HG03039 (cell line): ENCODE results near the gene LETM1.
"Not testable (repeated sequence)": the region's sequence is repeated elsewhere in the genome, so short reads cannot be mapped to it uniquely, and the experiment has no call there.

ENCODE experiments used
- ATAC-seq: cut with Tn5 transposase; IDR thresholded peaks from one replicate; pipeline ENCODE4 v1.9.1; 2021; ENCODE audit warnings: mild to moderate bottlenecking, moderate library complexity; ENCODE audit not compliant: unreplicated experiment

The LETM1 gene

GRCh38 chr4:1852904-1853623 is 2.9 kb downstream of the LETM1 start:
- ATAC-seq = no peak

DNA sequence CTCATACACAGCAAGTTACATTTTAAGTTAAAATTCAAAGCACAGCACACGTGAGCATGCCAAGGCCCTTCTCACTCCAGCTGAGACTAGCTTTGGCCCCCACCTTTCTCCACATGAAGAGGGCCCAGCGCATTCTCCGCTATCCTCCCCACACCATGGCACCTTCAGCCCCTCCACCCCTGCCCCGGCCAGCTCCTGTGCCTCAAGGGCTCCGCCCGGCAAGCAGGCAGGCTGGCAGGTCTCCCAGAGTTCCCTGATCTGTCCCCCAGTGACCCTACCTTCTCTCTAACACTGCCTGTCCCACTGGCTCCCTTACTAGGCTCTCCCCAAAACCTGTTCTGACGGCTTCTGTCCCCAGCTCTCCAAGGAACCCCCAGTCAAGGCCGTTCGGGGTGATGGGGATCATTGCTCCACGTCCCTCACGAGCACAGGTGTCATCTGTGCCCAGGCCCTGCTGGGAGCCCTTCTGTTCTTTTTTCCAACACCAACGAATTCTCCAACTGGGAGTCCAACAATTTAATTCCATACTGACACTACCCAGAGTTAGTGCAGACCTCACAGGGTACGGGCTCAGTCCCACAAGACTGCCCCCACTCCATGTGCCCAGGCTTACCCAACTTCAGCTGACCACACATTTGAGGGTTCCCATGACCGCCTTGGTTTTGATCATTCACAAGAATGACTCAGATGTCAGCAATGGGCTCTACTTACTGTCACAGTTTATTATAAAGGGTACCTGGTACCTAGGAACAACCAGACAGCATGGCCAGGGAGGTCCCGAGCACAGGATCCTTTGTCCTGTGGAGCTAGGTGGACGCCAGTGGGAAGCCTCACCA is 4.2 kb downstream of the LETM1 start:
- ATAC-seq = no peak

- no peak for ATAC-seq
Measured at GRCh38 chr4:1851160-1851559, 4.8 kb downstream of the LETM1 start.

GRCh38 chr4:1850276-1850675 is 5.7 kb downstream of the LETM1 start:
- no peak for ATAC-seq

- ATAC-seq = no peak
Measured at GRCh38 chr4:1846580-1846979, 9.4 kb downstream of the LETM1 start.

- not testable (repeated sequence) for ATAC-seq
Measured at GRCh38 chr4:1844618-1845017, 11.3 kb downstream of the LETM1 start.

DNA sequence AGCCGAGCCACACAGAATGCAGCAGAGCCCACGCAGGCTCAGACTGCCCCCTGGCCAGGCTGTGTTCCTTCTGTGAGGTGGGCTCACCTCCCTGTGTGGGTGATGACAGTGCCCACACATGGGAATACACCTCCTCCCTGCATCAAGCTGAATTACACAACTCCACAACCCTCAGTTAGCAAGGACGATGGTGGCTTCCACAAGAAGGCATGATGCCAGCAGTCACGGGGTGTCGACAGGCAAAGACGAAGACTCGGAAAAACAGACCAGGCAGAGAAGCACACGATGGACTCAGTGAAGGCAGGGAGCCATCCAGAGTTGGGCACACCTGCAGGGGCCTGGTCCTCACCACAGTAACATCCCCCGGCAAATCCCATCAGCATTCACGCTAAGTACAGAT is 12.1 kb downstream of the LETM1 start:
- no peak for ATAC-seq

- ATAC-seq = no peak
Measured at GRCh38 chr4:1842993-1843448, 12.9 kb downstream of the LETM1 start.

DNA sequence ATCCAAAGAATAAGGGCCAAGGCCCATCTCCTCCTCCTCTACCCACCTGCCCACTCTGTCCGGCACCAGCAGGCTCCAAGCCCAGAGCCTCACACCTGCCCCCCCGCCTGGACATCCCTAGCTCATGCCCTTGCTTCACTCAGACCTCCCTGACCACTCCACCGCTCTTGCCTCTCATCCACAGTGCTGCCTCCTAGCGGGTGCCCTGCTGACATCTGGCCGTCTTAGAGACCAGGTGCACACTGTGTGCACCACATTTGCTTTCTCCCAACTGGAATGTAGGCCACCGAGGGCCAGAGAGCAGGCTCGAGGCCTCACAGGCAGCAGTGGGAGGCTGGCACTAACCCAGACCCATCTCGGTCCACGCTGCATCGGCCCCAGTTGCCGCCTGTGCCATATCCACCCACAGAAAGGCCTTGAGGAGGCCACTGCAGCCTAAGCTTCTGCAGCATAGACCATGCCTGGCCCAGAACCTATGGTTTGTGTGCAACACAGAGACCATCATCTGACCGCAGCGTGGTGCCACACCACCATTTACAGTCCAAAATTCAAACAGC is 13.5 kb downstream of the LETM1 start:
- no peak for ATAC-seq

DNA sequence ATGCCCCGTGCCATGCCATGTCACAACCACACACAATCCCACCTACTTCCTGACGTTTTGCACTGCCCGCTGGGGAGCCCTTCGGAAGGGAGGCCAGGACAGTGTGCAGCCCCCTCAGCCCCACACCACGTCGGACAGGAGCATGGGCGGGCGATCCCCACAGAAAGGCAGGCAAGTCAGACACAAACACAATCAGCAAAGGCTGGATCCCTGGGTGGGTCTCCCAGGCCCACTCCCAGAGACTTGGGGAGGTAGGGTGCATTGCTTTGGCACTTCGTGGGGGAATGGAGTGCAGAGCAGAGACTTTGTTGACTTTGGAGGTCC is 14.1 kb downstream of the LETM1 start:
- ATAC-seq = no peak

- ATAC-seq = no peak
Measured at GRCh38 chr4:1841201-1841886, 14.6 kb downstream of the LETM1 start.

DNA sequence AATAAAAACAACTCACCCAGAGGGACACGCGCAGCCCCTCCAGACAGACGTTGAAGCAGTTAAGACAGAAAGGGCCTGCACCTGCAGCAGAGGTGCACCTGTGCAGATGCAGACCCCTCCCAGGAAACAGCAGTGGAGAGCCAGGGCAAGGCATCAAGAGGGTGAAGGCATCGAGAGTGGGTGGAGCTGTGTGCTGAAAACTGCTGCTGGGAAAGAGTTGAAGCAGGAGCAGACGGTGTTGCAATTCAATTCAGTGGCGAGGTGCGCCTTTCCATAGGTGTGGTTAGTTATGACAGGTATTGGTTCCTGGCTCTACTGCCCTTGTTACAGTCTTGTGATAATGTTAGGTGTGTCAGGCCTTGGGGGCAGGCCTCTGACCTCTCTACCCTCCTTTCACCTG is 16.7 kb downstream of the LETM1 start:
- no peak for ATAC-seq

- no peak for ATAC-seq
Measured at GRCh38 chr4:1837069-1837468, 18.9 kb downstream of the LETM1 start.

GRCh38 chr4:1836650-1837049 is 19.3 kb downstream of the LETM1 start:
- ATAC-seq = no peak

- not testable (repeated sequence) for ATAC-seq
Measured at GRCh38 chr4:1835836-1836235, 20.1 kb downstream of the LETM1 start.

- ATAC-seq = no peak
Measured at GRCh38 chr4:1834047-1834775, 21.7 kb downstream of the LETM1 start.

DNA sequence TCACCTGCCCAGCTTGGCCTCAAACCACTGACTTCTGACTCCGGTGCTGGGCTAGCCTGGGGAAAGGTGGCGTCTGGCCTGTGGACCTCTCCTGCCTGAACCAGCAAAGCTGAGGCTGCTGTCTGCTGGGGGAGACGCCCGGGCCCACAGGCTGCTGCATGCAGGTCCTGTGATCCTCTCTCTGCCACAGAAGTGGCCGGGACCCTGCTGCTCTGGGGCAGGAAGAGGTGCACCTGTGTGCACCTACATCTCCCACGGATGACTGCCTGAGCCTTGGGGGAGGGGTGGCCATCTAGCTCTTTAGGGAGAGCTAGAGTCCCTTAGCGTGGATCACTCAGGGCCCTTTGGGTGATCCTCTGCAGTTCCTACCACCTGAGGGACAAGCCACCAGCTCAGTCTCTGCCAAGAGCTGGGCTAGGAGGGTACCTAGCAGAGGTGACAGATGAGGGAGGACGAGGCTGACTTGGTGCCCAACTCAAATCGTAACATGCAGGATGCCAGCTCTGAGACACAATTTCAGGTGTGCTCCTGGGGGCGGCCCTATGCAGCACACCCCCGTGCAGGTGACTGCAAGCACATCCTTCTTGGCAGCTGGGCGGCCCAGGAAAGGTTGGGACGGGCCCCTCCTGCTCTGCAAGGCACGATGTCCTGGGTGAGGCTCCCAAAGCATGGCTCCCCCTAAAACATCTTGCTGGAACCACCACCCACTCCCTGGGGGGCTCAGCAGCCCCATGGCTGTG is 22.5 kb downstream of the LETM1 start:
- no peak for ATAC-seq

DNA sequence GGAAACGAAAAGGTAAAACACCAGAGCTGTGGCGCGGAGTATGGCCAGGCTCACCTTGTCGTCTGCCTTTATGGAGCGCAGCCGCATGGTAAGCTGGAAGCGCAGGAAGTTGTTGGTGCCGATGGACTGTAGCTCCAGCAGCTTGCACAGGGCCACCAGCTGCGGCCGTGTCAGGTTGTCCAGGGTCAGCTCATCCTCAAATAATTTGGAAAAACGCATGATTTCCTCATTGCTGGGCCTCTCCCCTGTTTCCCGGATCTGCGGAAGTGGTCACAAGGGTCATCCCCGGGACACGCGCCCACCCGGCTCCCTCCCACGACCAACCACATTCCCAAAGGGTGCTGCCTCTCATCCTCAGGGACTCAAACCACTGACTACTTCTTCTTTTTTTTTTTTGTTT is 23.3 kb downstream of the LETM1 start:
- ATAC-seq = no peak

- no peak for ATAC-seq
Measured at GRCh38 chr4:1831331-1831730, 24.6 kb downstream of the LETM1 start.

GRCh38 chr4:1830642-1831228 is 25.2 kb downstream of the LETM1 start:
- ATAC-seq = no peak
